H1 (cell line): Measurements from ENCODE around the gene DOCK6. TPM values are rescaled to one million over a fixed set of nuclear protein-coding genes. Genes with fewer than 3 reads are reported as not detected.

ENCODE experiments used
- CTCF ChIA-PET: fragments of 300-600 bp; sonication (Branson Sonifier 250); formaldehyde crosslinking; loops from one replicate; lab custom pipeline; 2021; ENCODE audit not compliant: partially characterized antibody; lab: Charles Lee
- POLR2A ChIA-PET: fragments of 300-600 bp; sonication (Branson Sonifier 250); formaldehyde crosslinking; loops from one replicate; lab custom pipeline; 2021; ENCODE audit warnings: inconsistent platforms; ENCODE audit not compliant: partially characterized antibody; lab: Charles Lee
- DNase-seq, 2 experiments: peaks; one replicate each; pipeline versions ENCODE4 v3.0.0 to v3.0.0-alpha.2; 2010 to 2022; ENCODE audit warnings: low spot score in 2 of 2, low read depth in 1 of 2, mixed read lengths in 1 of 2
- FAIRE-seq: peaks from 2 replicates; lab custom pipeline; 2011; peaks lifted over from hg19 to GRCh38; lab: Jason Lieb, UNC
- H2AFZ ChIP-seq: 2 replicates; pipeline ENCODE4 v1.8.1; 2012; ENCODE audit warnings: low read length, inconsistent platforms
- H2AK5ac ChIP-seq: 2 replicates; pipeline ENCODE4 v1.6.1; 2013; ENCODE audit warnings: low read depth, low read length
- H2BK120ac ChIP-seq: replicated peaks from 2 replicates; pipeline ENCODE3; 2013; ENCODE audit warnings: low read depth, low read length, inconsistent platforms
- H2BK12ac ChIP-seq: 2 replicates; pipeline ENCODE4 v1.6.1; 2013; ENCODE audit warnings: low read depth, low read length
- H2BK15ac ChIP-seq: 2 replicates; pipeline ENCODE4 v1.6.1; 2013; ENCODE audit warnings: low read length
- H2BK20ac ChIP-seq: 2 replicates; pipeline ENCODE4 v1.6.1; 2013; ENCODE audit warnings: low read length
- H2BK5ac ChIP-seq: 2 replicates; pipeline ENCODE4 v1.6.1; 2013; ENCODE audit warnings: low read depth, low read length
- H3K14ac ChIP-seq: 2 replicates; pipeline ENCODE4 v1.6.1; 2013; ENCODE audit warnings: inconsistent platforms; ENCODE audit not compliant: insufficient read length
- H3K18ac ChIP-seq: 2 replicates; pipeline ENCODE4 v1.6.1; 2013; ENCODE audit warnings: low read length; ENCODE audit errors: extremely low read depth
- H3K23ac ChIP-seq: 2 replicates; pipeline ENCODE4 v1.6.1; 2013; ENCODE audit warnings: inconsistent platforms; ENCODE audit not compliant: insufficient read length
- H3K23me2 ChIP-seq: 2 replicates; pipeline ENCODE4 v1.6.1; 2013; ENCODE audit warnings: low read depth, low read length
- H3K27ac ChIP-seq: 2 replicates; pipeline ENCODE4 v1.6.1; 2011; ENCODE audit warnings: low read depth, low read length, inconsistent platforms
- H3K27me3 ChIP-seq, 4 experiments: replicated peaks in 1 of 4; 1 replicate in 1 of 4; 2 replicates in 3 of 4; pipeline versions ENCODE4 v1.6.1 to v1.8.1; 2011 to 2013; ENCODE audit warnings: low read length in 3 of 4, mild to moderate bottlenecking in 3 of 4, inconsistent platforms in 2 of 4, mixed read lengths in 2 of 4, moderate library complexity in 1 of 4; ENCODE audit not compliant: control insufficient read depth in 3 of 4, insufficient read depth in 3 of 4; ENCODE audit errors: extremely low read depth in 1 of 4
- H3K36me3 ChIP-seq, 4 experiments: 2 replicates each; pipeline versions ENCODE4 v1.6.1 to v1.8.1; 2011 to 2013; ENCODE audit warnings: mild to moderate bottlenecking in 4 of 4, low read length in 3 of 4, moderate library complexity in 2 of 4, control low read depth in 1 of 4, inconsistent platforms in 1 of 4; ENCODE audit not compliant: insufficient read depth in 4 of 4, control insufficient read depth in 2 of 4
- H3K4ac ChIP-seq: replicated peaks from 2 replicates; pipeline ENCODE3; 2013; ENCODE audit warnings: low read length, low read depth, mixed read lengths, inconsistent platforms; ENCODE audit not compliant: insufficient read length
- H3K4me1 ChIP-seq, 4 experiments: replicated peaks in 1 of 4; 1 replicate in 1 of 4; 2 replicates in 3 of 4; pipeline versions ENCODE4 v1.6.1 to v1.8.1; 2011 to 2013; ENCODE audit warnings: low read length in 3 of 4, inconsistent platforms in 2 of 4, mixed read lengths in 1 of 4; ENCODE audit not compliant: insufficient read depth in 4 of 4, control insufficient read depth in 3 of 4
- H3K4me2 ChIP-seq, 2 experiments: 2 replicates each; pipeline versions ENCODE4 v1.6.1 to v1.8.1; 2011 to 2013; ENCODE audit warnings: low read depth in 2 of 2, low read length in 2 of 2, control low read depth in 1 of 2, inconsistent platforms in 1 of 2, mild to moderate bottlenecking in 1 of 2; ENCODE audit not compliant: insufficient read depth in 1 of 2
- H3K4me3 ChIP-seq, 4 experiments: fragments of 200-600, 300-600 bp in 1 of 4; sonication (generic), shearing (Covaris generic), sonication (Bioruptor Twin) in 1 of 4; 2 replicates each; pipeline versions ENCODE4 v1.5.1 to v1.8.1; 2011 to 2016; ENCODE audit warnings: low read length in 4 of 4, low read depth in 3 of 4, control low read depth in 2 of 4, inconsistent platforms in 2 of 4, mild to moderate bottlenecking in 2 of 4, mixed read lengths in 1 of 4, moderate library complexity in 1 of 4; ENCODE audit not compliant: insufficient read depth in 2 of 4; ENCODE audit errors: extremely low read depth in 1 of 4
- H3K56ac ChIP-seq: replicated peaks from 2 replicates; pipeline ENCODE3; 2013; ENCODE audit warnings: low read depth, mild to moderate bottlenecking, mixed read lengths, low read length, inconsistent platforms; ENCODE audit not compliant: insufficient read length
- H3K79me1 ChIP-seq: 2 replicates; pipeline ENCODE4 v1.6.1; 2013; ENCODE audit warnings: low read depth, low read length, control low read depth
- H3K79me2 ChIP-seq, 2 experiments: 2 replicates each; pipeline versions ENCODE4 v1.6.1 to v1.8.1; 2012 to 2013; ENCODE audit warnings: low read length in 2 of 2, mild to moderate bottlenecking in 2 of 2, inconsistent platforms in 1 of 2; ENCODE audit not compliant: insufficient read depth in 2 of 2, control insufficient read depth in 1 of 2
- H3K9ac ChIP-seq, 4 experiments: replicated peaks in 1 of 4; 1 replicate in 1 of 4; 2 replicates in 3 of 4; pipeline versions ENCODE4 v1.6.1 to v1.8.1; 2011 to 2013; ENCODE audit warnings: low read depth in 3 of 4, low read length in 3 of 4, control low read depth in 2 of 4, mild to moderate bottlenecking in 2 of 4, moderate library complexity in 2 of 4, inconsistent platforms in 1 of 4; ENCODE audit errors: extremely low read depth in 1 of 4
- H3K9me3 ChIP-seq, 2 experiments: 2 replicates each; pipeline versions ENCODE4 v1.6.1 to v1.8.1; 2012 to 2013; ENCODE audit warnings: mild to moderate bottlenecking in 2 of 2, moderate library complexity in 2 of 2, control low read depth in 1 of 2, inconsistent platforms in 1 of 2, low read depth in 1 of 2, low read length in 1 of 2, mixed read lengths in 1 of 2; ENCODE audit not compliant: insufficient read depth in 2 of 2
- H4K20me1 ChIP-seq, 2 experiments: replicated peaks in 1 of 2; 2 replicates each; pipeline versions ENCODE3 to v1.8.1; 2011 to 2013; ENCODE audit warnings: inconsistent platforms in 2 of 2, low read length in 2 of 2, mild to moderate bottlenecking in 1 of 2; ENCODE audit not compliant: insufficient read depth in 2 of 2, control insufficient read depth in 1 of 2
- H4K5ac ChIP-seq: 2 replicates; pipeline ENCODE4 v1.6.1; 2013; ENCODE audit warnings: low read length, low read depth, mixed read lengths, inconsistent platforms; ENCODE audit not compliant: insufficient read length
- H4K8ac ChIP-seq: 2 replicates; pipeline ENCODE4 v1.8.0; 2013; ENCODE audit warnings: mild to moderate bottlenecking, moderate library complexity, low read length, inconsistent platforms; ENCODE audit not compliant: insufficient read depth; ENCODE audit errors: extremely low read depth
- H4K91ac ChIP-seq: replicated peaks from 2 replicates; pipeline ENCODE3; 2013; ENCODE audit warnings: low read length, mixed read lengths, inconsistent platforms; ENCODE audit not compliant: insufficient read length
- EGR1 ChIP-seq: IDR thresholded peaks from 2 replicates; pipeline ENCODE4 v1.6.1; 2011; ENCODE audit warnings: low read depth, low read length, borderline replicate concordance
- NANOG ChIP-seq: IDR thresholded peaks from 2 replicates; pipeline ENCODE4 v1.6.1; 2011; ENCODE audit warnings: low read length, low read depth, mild to moderate bottlenecking, inconsistent platforms; ENCODE audit not compliant: insufficient read depth, poor library complexity, severe bottlenecking
- NRF1 ChIP-seq: IDR thresholded peaks from 2 replicates; pipeline ENCODE4 v1.6.1; 2011; ENCODE audit warnings: mild to moderate bottlenecking, low read depth, low read length, improper control_type of control experiment
- WGBS, 2 experiments: shearing (Covaris generic) in 1 of 2; methylation state at CpG; one replicate each; pipeline versions ENCODE4 v1.1.6 to v1.1.7; 2013 to 2015; ENCODE audit warnings: low lambda C conversion rate in 2 of 2, mixed read lengths in 2 of 2, inconsistent platforms in 1 of 2, low coverage in 1 of 2, missing lambda C conversion rate in 1 of 2; ENCODE audit not compliant: insufficient replicate concordance in 2 of 2, insufficient coverage in 1 of 2, insufficient read length in 1 of 2; ENCODE audit errors: extremely low coverage in 1 of 2, missing lambda C conversion rate in 1 of 2; 5-methylcytosine and 5-hydroxymethylcytosine counted together
- polyA plus RNA-seq, 7 experiments: library from polyadenylated mRNA; depleted of rRNA in 3 of 7; stranded (reverse) in 5 of 7; unstranded in 2 of 7; fragments of >200 nt in 5 of 7; fragments of 200-250 nt in 2 of 7; gene quantifications; 1 replicate in 5 of 7; 2 replicates in 1 of 7; 4 replicates in 1 of 7; pipeline versions ENCODE4 v1.2.1 to v1.2.3, GENCODE V29; 2011 to 2013; ENCODE audit warnings: missing spikeins in 2 of 7, mixed read lengths in 2 of 7
- total RNA-seq: library from RNA; stranded (reverse); fragmentation: NEBNext Ultra II Directional; extraction: Animal tissue kit (Norgen Biotek cat#: 25700); gene quantifications from 2 replicates; pipeline ENCODE4 v1.2.1, GENCODE V29; 2021
- TF ChIP-seq, protein P1 (sequence below): IDR thresholded peaks from 2 replicates; pipeline ENCODE4 v1.6.1; 2012; ENCODE audit warnings: low read length, inconsistent platforms

DOCK6 gene
- total and polyA plus RNA-seq, 2 of the 8 experiments (the other 6 are each of a cell fraction or from before 2014, with no cell fraction given), result 25.5 to 54.7 TPM

DNA sequence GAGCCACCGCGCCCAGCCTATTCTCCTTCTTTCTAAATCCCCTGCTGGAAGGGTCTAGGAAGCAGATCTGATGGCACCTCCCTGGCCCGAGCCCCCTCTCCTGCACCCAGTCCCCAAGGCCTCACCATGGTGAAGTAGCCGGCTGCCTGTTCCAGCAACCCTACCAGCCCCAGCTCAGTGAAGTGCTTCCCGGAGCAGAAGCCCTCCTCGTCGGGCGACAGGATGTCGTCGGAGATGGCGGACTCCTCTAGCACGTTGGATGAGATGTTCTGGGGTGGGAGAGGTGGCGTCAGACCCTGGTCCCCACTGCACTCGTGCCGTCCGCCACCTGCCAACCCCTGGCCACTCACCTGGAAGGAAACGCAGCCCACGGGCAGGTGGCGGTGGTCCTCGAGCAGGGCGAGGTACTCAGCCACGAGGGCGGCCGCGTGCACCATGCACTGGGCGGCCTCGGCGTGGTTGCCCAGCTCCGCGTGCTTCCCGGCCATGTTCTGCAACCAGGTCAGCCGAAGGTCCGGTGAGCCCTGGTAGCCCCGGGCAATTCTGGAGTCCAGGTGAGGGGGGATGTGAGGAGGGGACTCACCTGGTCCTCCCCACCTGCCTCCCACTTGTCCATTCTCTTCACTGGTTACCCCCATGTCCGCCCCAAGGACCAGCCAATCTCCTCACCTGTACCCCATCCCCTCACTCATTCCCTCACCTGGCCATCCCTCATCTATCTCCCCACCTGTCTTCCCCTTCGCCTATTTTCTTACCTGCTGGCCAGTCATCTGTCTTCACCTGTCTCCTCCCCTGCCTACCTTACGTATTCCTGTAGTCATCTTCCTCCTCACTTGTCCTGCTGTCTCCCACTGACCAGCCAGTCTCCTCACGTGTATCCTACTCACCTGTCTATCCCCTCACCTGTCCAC is 53.5 kb downstream of the DOCK6 start:
- H3K4ac ChIP-seq, result no peak overlapping the region
- no peaks in the 10 kb centered on the region for H3K27me3 ChIP-seq
- H3K79me2 ChIP-seq, result no peaks in the 10 kb centered on the region
- H3K56ac ChIP-seq, result no peak overlapping the region
- H3K36me3 ChIP-seq, result peaks cover 2 to 9% (median 6%) of the 10 kb centered on the region in 4 experiments; a peak in 6 of 8 replicates
- CTCF ChIA-PET, result interaction anchor here (3.5 kb wide), 1 partner anchor 71 kb away, joined by 16 read pairs; no protein-coding TSS in a partner anchor
- no peak for FAIRE-seq
- H3K23ac ChIP-seq, result no peak overlapping the region
- H4K8ac ChIP-seq, result no peak overlapping the region
- H3K79me1 ChIP-seq, result no peaks in the 10 kb centered on the region
- H2BK20ac ChIP-seq, result no peak overlapping the region
- no peak overlapping the region for H4K5ac ChIP-seq
- no peak overlapping the region for H4K91ac ChIP-seq
- POLR2A ChIA-PET, result interaction anchor here (0.6 to 0.8 kb wide), 2 partner anchors 11 to 16 kb away, joined by 3 to 5 read pairs; no protein-coding TSS in a partner anchor
- no peak overlapping the region for H3K27ac ChIP-seq
- no peak overlapping the region for H2BK120ac ChIP-seq
- H3K4me2 ChIP-seq, result no peak overlapping the region
- no peaks in the 10 kb centered on the region for H3K9me3 ChIP-seq
- no peak overlapping the region for H3K18ac ChIP-seq
- WGBS, 2 experiments, result 88% methylated on average over 30 of the region's 38 CpGs; no CpG with 5 or more reads in 1 of the 2 experiments
- H2BK15ac ChIP-seq, result no peak overlapping the region
- H2BK5ac ChIP-seq, result no peak overlapping the region
- no peak overlapping the region for H2AFZ ChIP-seq
- TF ChIP-seq NANOG (no peak), NRF1 (no peak), EGR1 (no peak)
- TF ChIP-seq, protein P1, sequence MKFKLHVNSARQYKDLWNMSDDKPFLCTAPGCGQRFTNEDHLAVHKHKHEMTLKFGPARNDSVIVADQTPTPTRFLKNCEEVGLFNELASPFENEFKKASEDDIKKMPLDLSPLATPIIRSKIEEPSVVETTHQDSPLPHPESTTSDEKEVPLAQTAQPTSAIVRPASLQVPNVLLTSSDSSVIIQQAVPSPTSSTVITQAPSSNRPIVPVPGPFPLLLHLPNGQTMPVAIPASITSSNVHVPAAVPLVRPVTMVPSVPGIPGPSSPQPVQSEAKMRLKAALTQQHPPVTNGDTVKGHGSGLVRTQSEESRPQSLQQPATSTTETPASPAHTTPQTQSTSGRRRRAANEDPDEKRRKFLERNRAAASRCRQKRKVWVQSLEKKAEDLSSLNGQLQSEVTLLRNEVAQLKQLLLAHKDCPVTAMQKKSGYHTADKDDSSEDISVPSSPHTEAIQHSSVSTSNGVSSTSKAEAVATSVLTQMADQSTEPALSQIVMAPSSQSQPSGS, result no peak
- H3K4me3 ChIP-seq, result no peak overlapping the region
- peaks cover 0 to 3% of the 10 kb centered on the region in 2 experiments for H4K20me1 ChIP-seq
- no peak overlapping the region for H2BK12ac ChIP-seq
- no peaks in the 10 kb centered on the region for H3K4me1 ChIP-seq
- H3K14ac ChIP-seq, result no peak overlapping the region
- no peak overlapping the region for H2AK5ac ChIP-seq
- H3K9ac ChIP-seq, result no peak overlapping the region
- DNase-seq, result no peak
- no peaks in the 10 kb centered on the region; the same call in 1 of the 2 replicates for H3K23me2 ChIP-seq
